Left renal cortex interstitium (tissue), 4 donors: Measurements from ENCODE around the gene RPTOR. TPM values are rescaled to one million over a fixed set of nuclear protein-coding genes. Genes with fewer than 3 reads are reported as not detected.

ENCODE experiments used
- DNase-seq, 4 donors: peaks; one replicate each; pipeline ENCODE4 v3.0.0-alpha.2; 2013; ENCODE audit warnings: low read depth in 4 of 4, low spot score in 2 of 4, missing footprints in 1 of 4
- polyA plus RNA-seq, 4 donors: library from polyadenylated mRNA; unstranded; fragments of 120-200 nt; gene quantifications; one replicate each; pipeline ENCODE4 v1.2.1, GENCODE V29; 2013; ENCODE audit not compliant: insufficient read length in 4 of 4

Gene RPTOR
- polyA plus RNA-seq, 4 donors: 16.5 to 25.0 (median 19.7) TPM

DNA sequence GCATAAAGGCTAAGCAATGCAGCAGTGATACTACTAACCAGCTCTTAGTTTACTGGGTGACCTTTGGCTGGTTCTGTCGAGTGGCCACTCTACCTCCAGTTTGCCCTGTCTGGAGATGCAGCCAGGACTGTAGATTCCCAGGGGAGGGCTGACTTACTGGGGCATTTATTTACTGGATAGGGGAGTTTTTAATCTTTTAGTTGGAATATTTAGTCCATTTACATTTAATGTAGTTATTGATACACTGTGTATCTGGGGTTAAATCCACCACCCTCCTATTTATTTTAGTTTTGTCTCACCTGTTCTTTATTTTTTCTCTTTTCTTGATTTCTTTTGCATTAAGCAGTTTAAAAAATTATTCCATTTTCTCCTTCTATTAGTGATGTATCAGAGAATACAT lies 112.9 kb downstream of the RPTOR start:
- DNase-seq: no peak

DNA sequence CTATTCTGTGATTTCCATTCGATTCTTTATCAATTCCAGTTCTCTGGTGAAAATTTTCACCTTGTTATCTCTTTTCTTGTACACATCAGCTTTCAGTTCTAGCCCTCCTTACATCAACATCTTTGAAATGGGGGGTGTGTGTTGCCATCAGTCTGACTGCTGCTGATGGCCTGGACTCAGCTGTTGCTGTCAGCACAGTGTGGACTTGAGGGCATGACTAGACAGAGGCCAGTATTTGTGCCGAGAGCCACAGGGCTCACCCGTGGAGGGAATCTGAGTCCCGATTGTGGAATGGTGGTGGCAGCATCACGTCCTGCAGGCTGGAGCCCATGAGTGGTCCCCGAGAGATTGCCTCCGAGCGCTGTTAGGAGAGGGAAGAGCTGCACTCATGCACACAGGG lies 114.2 kb downstream of the RPTOR start:
- no peak for DNase-seq

DNA sequence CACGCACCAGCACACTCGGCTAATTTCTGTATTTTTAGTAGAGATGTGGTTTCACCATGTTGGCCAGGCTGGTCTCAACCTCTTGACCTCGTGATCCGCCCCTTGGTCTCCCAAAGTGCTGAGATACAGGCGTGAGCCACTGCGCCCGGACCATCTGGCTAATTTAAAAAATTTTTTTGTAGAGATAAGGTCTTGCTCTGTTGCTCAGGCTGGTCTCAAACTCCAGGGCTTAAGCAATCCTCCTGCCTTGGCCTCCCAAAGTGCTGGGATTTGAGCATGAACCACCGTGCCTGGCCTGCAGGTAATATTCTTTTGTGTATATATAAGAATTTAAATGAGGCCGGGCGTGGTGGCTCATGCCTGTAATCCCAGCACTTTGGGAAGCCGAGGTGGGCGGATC lies 115.0 kb downstream of the RPTOR start:
- no peak for DNase-seq

DNA sequence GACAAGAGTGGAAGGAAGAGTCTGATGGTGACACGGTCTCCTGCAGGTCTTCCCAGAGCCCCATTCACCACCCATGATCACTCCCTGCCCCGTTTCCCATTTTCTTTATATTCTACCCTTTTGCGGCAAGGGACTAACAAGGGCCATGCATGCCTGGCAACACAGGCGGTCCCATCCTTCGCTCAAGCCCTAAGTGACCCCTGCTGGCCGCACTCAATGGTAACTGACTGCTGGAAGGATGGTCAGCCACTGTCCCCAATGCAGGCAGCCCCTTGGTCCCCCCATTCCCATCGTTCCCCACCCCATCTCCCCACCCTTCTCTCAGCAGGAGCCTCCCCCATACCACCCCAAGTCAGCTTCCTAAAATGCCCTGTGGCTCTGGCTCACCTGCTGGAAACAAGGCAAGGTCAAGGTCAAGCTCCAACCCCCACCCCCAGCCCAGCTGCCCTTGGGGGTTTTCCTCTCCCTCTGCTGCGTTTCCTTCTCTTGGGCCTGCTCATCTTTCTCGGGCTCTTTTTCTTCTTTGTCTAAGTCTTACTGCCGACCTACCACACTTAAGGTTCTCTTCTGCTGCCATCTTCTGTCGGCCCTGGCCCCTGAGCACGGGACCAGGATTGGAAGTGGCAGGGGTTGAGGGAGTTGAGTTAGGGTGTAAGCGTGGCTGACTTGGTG lies 116.0 kb downstream of the RPTOR start:
- DNase-seq: no peak

DNA sequence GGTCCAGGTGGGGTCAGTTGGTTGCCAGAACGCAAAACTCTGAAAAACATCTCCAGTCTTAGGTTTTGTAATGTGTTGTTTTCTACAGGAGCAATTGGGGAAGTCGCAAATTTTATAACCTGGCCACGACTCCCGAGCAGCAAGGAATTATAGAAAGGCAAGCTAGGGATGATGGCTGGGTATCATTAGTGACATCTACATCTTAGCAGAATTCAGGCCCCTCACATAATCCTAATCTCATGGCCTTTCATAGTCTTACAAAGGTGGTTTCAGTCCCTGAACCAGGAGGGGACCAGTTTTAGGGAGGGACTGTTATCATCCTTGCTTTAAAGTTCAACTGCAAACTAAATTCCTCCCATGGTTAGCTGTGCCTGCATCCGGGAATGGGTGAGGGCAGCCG lies 117.9 kb downstream of the RPTOR start:
- DNase-seq: no peak

DNA sequence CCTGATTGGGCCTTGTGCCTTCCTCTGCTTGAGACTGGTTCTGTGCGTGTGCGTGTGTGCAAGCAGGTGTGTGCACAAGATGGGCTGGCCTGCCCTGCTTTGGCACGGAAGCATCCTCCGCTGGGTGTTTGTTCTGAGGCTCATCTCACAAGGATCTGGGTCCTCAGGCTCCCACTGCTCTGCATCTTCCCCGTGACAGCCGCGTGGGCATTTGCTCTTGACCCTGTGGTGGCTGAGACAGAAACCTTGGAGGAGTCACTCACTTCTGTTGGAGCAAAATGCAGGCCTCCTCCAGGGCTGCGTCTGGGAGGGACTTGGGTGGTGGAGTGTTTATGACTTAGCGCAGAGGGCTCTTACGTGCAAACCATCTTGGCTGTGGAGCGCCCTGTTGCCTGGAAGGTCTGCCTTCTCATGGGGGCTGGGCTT lies 119.2 kb downstream of the RPTOR start:
- no peak for DNase-seq

DNA sequence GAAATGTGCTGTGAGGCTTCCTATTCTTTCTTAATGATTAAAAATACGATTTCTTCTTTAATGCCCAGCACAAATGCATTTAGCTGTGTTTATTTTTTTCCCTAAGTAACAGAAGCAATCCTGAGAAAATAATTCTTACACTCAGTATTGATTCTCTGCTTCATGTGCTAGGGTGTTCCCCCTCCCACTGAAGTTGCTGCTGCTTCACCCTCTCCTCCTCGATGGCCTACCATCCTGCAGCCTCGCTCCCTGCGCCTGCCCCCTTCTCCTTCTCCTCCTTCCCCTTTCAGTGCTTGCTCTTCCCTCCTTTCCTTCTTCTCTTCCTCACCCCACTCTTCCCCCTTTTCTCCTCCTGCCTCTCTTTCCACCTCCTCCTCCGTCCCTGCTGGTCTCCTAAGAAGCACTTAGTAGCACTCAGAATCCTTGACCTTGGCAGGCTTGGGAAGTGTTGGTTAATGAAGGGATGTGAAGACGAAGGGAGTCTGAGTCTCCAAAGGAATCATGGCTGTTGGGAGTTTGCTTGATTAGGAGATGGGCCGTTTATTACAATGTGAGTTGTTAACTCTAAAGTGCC lies 119.7 kb downstream of the RPTOR start:
- no peak for DNase-seq

DNA sequence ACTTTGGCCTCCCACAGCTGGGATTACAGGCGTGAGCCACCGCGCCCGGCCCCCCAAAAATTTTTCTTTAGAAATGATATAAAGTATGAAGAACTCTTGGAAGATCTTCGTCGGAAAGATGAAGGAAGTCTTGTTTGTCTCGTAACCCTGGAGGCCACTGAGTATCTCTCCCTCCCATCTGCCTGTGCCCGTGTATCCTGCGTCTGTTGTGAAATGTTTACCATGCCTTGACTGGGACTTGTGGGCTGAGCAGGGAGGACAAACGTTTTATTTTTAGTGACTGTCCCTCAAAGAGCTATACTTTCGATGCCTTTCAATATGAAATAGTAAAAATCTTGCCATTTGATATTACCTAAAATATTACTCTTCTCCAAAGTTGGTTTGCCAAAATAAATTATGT lies 121.2 kb downstream of the RPTOR start:
- no peak for DNase-seq

DNA sequence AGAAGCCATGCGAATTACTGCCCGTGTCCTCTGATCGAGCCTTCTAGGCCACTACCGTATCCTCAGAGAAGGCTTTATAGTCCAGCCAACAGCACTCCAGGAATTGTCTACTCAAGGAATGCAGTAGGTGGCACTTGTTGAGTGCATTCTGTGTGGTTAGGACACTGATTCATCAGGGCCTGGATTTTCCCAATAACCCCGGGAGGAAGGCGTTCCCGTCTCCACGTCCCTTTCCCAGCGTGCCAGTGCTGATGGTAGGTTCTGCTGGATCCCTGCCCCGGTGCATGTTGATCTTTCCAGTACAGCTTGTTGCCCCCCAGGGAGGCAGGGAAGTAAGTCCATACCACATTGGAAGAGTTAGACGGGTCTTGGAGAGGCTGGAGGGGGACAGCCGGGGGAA lies 122.2 kb downstream of the RPTOR start:
- DNase-seq: no peak

DNA sequence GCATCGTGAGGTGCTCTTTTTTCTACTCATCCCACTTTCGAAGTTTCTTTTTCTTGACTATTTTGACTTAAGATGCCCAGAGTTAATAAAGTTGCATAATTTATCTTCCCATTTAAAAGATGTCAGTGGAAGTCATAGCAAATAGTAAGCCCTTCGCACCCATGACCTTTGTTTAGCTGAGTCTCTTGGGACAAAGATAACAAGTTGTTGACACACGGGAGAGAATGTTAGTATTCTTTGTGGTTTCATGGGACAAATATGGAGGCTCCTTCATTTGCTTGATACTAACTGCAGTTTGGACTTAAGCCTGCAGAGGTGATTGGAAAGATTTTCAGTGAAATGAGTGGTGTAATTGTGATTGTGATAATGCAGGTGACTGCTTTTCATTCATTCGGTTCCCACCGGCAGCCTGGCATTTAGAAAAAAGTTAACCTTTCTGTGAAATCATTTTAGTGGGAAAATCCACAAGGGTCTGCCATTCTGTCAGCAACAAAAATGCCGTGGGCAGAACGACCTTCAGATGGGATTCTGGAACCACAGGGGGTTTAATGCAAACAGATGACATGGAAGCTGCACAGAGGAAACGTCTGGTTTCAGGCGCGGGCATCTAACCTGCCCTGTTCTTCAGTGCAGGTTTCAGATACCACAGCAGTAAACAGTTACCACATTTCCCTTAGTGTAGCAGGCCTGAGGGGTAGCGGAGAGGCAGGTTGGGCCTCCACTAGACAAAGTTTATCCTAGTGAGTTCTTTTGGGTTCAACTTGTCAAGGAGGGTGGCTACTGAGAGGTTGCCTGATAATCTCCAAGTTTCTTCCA lies 123.0 kb downstream of the RPTOR start:
- no peak for DNase-seq

DNA sequence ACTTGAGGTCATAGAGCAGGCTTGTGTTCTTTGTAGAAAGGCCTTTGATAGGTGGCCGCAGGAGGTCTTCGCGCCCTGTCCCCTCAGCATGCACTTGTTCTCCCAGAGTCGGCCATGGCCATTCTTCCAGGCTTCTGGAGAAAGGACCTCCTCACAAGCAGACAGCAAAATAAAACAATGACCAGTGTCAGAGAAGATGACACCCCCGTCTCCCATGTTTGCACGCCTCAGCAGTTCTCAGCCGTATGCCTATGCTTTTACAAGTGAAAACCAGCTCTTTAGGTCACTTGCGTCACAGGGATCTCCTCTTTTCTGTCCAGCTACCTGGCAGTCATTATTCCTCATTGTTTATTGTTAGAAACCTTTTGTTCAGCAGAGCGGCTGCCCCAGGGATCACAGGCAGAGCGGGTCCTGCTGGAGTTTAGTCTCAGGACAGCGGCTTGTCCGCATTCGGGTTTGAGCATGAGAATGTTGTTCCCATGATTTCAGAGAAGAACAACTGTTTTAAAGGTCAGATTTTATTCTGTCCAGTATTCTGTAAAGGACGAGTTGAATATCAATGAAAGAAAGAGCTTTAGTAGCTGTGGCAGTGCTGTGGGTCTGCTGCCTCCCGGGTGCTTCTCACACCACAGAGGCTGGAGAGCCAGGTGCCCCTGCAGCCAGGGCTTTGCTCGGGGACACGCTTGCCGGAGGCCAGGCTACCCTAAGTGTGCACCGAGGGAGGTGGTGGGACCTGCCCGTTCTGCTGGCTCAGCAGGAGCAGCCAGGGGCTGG lies 123.9 kb downstream of the RPTOR start:
- DNase-seq: no peak

DNA sequence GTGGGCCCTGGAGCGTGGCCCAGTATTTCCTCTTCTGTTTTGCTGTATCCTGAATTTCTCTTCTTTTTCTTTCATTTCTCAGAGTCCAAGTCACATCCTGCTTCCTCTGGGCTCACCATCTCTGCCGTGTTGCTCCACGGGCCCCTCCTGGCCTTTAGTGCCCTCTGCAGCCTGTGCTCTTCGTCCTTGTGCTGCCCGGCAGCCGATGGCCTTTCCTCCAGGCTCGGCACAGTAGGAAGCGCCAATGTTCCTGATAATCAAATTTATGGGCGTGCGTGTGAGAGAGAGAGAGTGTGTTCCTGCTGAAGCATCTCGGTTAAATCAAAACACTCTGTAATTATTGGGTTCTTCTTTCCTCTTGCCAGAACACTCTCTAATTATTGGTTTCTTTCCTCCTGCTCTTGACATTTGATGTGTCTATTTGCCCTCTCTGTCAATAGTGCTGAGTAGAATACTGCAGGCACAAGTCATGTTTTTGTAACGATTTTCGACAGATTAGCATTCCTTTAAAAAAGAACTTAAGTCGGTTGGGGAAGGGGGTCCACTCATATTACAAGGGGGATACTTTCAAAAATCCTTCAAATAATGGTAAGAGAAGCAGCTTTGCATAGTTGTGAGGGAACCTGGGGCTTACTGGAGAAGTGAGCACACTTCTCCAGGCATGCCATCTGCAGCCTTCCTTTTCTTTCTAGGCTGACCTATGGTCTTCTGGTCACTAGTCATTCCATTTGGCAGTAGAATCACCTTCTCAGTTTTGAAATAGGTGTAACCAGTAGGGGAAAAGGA lies 126.6 kb downstream of the RPTOR start:
- no peak for DNase-seq

DNA sequence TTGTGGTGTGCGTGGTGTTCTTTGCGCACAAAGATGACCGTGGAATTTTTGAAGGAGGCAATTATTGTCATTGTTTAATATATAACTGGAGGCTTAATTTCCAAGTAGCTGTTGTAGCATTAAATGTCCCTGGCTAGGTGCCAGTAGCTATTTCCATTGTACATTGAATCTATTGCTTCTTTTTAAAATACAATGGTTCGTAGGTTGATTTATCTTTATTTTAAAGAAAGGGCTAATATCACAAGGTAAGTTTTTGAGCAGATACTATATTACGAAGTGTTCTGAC lies 127.1 kb downstream of the RPTOR start:
- DNase-seq: no peak

DNA sequence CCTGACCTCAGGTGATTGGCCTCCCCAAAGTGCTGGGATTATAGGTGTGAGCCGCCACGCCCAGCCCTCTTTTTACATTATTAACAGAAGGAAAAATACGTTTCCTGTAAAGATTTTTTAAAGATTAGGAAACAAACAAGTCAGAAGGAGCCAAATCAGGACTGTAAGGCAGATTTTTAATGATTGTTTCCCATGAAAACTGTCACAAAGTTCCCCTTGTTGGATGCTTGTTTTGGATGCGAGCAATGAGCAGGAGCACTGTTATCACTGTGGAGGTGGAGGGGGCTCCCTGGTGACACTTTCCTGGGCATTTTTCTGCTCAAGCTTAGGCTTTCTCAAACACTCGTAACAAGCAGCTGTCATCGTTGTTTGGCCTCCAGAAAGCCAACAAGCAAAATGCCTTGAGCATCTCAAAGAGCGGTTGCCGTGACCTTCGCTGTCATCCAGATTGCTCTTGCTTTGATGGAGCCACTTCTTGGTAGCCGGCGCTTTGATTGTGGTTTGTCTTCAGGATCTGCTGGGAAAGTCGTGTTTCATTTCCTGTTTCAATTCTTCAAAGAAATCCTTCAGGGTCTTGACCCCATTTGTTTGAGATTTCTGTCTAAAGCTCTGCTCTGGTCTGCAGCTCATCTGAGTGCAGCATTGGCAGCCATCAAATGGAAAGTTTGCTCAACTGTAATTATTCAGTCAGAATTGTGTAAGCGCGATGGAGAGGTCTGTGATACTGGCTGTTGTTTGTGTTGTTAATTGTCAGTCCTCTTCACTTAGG lies 128.7 kb downstream of the RPTOR start:
- DNase-seq: no peak

DNA sequence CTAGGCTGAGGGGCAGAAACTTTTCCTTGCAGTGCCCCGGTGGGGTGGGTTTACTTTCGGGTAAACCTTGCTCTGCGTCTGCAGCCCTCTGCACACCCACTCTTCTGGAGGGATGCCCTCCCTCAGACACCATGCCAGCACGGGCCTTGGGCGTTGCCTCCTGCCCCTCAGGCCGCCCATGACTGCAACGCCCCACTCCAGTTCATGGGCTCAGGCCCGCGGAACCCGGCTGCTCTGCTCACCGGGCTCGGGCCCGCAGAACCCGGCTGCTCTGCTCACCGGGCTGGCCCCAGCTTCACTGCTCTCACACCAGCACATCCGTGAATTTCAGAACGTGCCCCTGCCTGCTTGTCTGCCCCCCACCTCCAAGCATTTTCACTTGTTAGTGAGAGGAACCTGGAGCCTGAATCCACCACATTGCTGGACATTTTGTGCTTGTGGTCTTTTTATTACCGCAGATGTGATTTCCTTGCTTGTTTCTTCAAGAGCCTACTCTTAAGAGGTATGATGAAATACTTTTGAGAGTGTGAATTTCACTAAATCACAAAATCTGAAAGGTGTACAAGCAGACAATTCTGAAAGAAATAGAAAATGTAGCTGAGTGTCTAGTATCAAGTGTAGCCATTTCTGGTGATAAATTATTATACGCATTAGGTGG lies 130.9 kb downstream of the RPTOR start:
- DNase-seq: no peak

DNA sequence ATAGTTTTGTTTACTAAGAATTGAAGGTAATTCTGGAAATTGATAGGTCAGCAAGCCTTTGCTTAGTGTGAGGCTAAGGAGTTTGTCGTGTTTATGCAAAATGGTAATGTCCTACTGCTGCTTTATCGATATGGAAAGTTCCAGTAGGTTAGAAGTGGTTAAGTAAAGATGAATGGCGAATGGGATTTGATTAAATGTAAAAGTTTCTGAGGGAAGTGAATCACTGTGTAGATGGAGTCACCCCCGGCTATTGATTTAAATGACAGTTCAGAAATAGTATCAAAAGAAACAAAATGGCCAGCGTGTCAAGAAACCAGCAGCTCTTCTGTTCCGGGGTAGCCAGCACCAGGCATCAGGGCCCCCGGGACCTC lies 131.4 kb downstream of the RPTOR start:
- no peak for DNase-seq

DNA sequence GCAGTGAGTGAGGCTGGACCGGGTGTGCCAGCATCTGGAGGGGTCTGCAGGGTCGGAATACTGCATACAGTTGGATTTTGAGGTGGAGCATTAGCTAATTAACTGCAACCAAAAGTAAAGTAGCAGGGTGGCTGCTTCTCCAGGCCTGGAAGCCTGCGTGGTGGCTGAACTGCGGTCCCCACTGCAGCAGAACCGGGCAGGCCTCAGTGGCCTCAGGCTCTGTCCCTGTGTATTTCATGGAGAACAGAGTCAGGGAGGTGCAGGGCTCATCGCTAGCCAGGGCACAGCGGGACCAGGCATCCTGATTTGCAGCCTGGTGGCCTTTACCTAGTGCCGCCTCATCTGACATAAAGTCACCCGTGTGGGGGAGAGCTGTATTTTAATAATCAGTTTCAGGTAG lies 131.9 kb downstream of the RPTOR start:
- DNase-seq: no peak

DNA sequence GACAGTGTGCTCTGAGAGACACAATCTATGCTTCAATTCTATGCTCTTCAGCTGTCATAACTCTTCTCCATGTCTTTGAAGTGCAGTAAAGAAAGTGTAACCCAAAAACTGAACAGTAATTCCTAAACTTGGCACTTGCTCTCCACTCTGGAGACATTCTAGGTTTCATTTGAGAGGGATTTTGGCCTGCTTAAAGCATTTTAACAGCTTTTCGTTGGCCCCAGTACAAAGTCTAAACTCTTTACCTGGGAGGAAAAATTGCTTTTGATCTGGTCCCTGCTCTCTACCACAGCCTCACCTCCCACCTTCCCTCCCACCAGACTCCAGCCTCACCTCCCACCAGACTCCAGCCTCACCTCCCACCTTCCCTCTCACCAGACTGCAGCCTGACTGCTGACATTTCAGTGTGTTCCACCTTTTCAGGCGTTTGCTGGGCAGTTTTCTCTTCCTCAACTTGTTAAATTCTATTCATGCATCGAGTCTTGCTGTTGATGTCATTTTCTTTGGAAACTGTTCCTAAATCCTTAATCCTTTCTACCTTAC lies 132.6 kb downstream of the RPTOR start:
- no peak for DNase-seq

DNA sequence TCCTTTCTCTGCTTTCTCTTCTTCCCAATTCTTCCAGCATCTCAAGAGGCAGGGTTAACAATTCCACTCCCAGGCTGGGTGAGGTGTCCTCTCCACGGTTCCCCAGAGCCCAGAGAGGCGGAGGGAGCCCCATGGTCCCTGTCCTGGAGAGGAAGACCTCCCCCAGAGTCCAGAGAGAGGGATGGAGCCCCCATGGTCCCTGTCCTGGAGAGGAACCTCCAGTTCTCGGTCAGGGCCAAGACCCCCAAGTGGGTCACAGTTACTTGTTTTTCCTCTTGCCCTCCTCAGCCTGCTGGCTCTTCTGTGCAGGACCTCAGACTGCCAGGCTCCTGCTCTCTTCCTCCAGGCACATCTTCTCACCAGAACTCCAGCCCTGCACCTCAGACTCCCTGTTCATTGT lies 135.2 kb downstream of the RPTOR start:
- DNase-seq: no peak
